Stimulated activated CD4-positive, alpha-beta T cell treated with anti-CD3 and anti-CD28 coated beads, Interleukin-1b, Interleukin-23, amount 100 ng/mL, for 24 hours (primary cell): ENCODE data around the gene KRTAP4-2.
"Not testable (repeated sequence)": the region's sequence is repeated elsewhere in the genome, so short reads cannot be mapped to it uniquely, and the experiment has no call there.

Source experiments
- DNase-seq, 4 experiments: peaks; one replicate each; pipeline ENCODE4 v3.0.0-alpha.2; 2020; ENCODE audit warnings: low read depth in 4 of 4, low spot score in 1 of 4

The KRTAP4-2 gene

DNA sequence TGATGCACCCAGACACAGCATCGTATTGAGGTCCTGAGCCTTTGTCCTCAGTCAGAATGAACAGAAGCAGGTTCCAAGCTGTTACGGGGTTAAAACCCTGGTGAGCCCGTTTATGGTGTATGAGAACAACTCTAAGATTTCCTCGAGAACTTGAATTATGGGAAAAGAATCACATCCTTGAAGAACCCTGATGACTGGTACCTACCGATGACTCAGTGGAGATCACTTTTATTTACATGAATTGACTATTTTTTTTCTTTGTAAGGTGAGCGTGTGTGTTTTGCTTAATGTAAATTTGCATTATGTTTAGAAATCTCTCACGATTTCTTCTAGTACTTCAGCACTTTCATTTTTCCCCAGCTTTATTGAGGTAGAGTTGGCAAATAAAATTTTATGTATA is 14.2 kb downstream of the KRTAP4-2 start:
- DNase-seq, result no peak

GRCh38 chr17:41160648-41161047 is 17.4 kb downstream of the KRTAP4-2 start, which contains the start of gene KRTAP4-4:
TSS of gene KRTAP4-4 (minus strand) at chr17:41160748. CDS start at chr17:41160691, 57 bp downstream.
- DNase-seq, result no peak

- not testable (repeated sequence) for DNase-seq
Measured at GRCh38 chr17:41160190-41160589, 17.8 kb downstream of the KRTAP4-2 start.

DNA sequence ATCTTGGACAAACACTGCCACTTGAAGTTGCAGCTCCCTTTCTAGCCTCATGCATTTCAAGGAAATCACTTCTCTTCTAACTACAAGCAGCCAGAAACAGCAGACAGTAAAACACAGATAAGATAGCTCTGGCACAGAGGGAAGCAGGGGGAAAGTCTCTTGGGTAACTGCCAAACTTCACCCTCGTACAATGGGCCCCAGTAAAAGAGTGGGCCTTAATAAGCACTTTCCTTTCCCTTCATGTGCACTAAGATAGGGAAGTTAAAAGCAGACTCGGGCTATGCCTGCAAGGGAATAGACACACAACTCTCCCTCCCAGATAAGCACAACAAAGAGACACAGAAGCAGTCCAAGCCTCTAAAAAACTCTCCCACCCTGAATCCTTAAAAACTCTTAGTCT is 24.2 kb downstream of the KRTAP4-2 start:
- DNase-seq, result no peak

GRCh38 chr17:41151525-41151924 is 26.5 kb downstream of the KRTAP4-2 start:
- no peak for DNase-seq

DNA sequence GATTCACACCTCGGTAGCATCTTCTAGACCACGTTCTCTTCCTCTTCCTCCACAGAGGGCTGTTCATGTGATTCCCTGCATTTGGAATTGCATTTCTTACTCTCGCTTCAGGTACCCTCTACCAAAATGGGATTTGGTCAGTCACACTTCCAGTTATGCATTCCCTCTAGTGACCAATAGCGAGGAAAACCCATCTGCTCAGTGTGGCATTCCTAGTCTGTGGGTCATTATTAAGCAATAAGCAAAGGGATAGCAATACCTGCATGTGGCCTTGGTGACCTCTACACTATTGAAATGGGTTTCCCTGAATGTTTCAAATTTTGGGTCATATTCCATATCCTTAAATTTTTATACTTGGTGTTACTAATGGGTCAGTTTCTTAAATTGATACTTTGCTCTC is 28.0 kb downstream of the KRTAP4-2 start:
- no peak for DNase-seq

DNA sequence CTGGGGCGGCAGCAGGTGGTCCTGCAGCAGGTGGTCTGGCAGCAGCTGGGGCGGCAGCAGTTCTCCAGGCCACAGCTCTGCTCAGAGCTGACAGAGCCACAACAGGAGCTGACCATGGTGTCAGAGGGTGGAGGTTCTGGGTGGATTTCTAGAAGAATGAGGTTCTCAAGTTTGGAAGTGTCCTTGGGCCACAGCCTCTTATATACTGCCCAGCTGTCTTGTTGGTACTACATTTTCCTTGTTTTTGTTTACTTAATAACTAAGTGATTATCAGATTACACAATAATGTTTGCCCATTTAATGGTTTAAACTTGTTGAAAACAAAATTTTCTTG is 28.4 kb downstream of the KRTAP4-2 start, which contains the start of gene KRTAP4-5:
KRTAP4-5 (minus strand) TSS at position 174 of the 334 bp plus-strand sequence; CDS start at position 116, 58 bp downstream.
- no peak for DNase-seq

DNA sequence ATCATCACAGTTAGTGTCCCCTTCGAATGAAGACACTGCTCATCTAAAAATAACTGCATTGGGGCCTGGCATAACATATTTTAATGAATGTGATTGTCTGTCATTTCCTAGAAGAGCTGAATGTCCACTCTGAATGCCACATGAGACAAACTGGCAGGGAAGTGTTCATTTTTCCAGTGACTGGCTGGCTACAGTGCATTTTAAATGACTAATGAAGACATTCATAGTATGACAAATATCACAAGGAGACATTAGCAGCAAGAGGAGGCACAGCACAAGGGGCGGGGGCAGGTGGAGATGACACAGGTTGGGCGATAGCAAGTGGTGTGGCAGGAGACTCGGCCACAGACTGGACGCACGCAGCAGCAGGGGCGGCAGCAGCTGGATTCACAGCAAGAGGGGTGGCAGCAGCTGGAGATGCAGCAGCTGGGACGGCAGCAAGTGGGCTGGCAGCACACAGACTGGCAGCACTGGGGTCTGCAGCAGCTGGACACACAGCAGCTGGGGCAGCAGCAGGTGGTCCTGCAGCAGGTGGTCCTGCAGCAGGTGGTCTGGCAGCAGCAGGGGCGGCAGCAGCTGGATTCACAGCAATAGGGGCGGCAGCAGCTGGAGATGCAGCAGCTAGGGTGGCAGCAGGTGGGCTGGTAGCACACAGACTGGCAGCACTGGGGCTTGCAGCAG is 28.9 kb downstream of the KRTAP4-2 start:
- not testable (repeated sequence) for DNase-seq

DNA sequence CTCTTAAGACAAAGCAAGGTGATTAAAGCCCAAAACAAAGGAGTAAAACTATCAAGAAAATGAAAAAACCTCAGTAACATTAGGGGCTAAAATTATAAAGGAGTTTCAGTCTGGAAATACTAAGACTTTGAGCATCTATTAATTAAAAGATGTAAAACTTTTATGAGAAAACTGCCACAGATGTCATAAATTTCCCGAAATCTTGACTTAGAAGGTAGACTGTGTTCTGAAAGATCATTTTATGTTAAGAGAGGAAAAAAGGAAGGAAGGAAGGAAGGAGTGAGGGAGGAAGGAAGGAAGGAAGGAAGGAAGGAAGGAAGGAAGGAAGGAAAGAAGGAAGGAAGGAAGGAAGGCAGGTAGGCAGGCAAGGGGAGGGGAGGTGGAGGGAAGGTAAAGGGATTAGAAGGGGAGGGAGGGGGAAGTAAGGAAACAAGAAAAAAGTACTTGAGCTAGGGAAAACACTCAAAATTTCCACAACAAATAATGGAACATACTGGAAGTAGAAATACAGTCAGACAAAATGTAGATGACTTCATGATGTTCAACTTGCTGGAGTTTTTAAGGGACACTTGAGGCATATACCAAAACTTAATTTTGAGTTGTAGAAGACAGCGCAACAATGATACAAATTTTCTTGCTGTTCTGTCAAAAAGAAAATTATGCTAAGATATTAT is 30.4 kb downstream of the KRTAP4-2 start:
- DNase-seq, result no peak

DNA sequence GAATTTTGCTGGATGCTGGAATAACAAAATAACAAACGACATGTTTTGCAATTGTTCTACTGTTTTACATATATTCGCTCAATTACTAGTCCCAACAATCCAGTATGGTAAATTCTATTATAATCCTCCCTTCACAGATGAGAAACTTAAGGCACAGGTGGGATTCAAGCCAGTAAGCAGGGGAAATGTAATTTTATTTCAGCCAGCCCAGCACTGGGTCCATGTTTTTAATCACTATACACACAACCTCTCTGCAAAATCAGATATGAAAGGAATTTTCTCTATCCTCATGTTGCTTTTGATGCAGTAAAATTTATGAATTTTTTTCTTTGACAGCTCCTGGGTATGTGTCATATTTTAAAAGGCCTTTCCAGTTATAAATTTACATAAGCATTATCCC is 32.8 kb downstream of the KRTAP4-2 start:
- no peak for DNase-seq

GRCh38 chr17:41144846-41145245 is 33.2 kb downstream of the KRTAP4-2 start:
- DNase-seq, result no peak

DNA sequence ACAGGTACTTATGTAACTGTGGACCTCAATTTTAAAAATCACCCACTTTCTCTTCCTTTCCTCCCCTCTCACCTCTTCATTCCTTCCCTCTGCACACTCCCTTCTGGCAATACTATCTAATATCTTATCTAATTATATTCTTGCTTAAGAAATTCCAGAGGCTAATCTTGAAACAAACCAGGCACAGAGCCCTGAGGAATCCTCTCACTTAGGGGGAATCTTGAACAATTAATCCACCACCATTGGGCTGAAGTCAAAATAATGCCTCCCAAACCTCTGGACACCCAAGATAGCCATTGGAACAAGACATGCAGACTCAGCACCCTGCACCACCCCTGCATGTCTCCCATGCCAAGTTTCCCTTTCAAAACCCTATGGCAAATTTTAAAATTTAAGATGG is 36.7 kb downstream of the KRTAP4-2 start:
- DNase-seq, result no peak

DNA sequence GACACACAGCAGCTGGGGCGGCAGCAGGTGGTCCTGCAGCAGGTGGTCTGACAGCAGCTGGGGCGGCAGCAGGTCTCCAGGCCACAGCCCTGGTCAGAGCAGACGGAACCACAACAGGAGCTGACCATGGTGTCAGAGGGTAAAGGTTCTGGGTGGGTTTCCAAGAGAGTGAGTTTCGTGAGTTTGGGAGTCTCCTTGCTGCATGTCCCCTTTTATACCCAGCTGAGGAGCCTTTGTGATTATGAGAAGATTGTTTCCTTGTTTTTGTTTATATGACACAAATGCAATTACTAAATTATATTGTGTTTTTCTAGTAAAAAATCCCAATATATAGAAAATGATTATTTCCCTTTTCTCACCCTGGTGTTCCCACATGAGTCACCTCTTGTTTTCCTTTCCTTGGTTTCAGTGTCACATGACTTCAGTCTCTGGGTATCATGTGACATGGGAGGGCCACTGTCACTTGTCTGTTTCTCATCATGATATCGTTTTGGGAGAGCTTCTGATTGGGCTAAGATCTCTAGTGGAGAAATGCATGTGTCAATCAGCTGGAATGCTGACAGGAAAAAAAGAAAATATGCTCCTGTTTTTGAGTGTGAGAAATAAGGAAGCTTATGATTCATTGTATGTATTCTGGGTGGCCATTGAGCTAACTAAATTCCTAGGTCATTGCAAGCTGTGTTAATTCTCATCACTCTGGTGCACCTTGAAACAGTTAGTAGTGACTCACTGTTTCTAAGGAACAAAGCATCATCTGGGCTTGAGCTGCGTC is 37.5 kb downstream of the KRTAP4-2 start, which contains the start of gene KRTAP4-6:
KRTAP4-6 (minus strand) TSS at position 185 of the 772 bp plus-strand sequence; CDS start at position 128, 57 bp downstream.
- no peak for DNase-seq

DNA sequence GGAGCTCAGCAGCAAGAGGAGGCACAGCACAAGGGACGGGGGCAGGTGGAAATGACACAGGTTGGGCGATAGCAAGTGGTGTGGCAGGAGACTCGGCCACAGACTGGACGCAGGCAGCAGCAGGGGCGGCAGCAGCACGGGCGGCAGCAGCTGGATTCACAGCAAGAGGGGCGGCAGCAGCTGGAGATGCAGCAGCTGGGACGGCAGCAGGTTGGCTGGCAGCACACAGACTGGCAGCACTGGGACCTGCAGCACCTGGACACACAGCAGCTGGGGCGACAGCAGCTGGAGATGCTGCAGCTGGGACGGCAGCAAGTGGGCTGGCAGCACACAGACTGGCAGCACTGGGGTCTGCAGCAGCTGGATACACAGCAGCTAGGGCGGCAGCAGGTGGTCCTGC is 38.2 kb downstream of the KRTAP4-2 start:
- DNase-seq, result not testable (repeated sequence)

DNA sequence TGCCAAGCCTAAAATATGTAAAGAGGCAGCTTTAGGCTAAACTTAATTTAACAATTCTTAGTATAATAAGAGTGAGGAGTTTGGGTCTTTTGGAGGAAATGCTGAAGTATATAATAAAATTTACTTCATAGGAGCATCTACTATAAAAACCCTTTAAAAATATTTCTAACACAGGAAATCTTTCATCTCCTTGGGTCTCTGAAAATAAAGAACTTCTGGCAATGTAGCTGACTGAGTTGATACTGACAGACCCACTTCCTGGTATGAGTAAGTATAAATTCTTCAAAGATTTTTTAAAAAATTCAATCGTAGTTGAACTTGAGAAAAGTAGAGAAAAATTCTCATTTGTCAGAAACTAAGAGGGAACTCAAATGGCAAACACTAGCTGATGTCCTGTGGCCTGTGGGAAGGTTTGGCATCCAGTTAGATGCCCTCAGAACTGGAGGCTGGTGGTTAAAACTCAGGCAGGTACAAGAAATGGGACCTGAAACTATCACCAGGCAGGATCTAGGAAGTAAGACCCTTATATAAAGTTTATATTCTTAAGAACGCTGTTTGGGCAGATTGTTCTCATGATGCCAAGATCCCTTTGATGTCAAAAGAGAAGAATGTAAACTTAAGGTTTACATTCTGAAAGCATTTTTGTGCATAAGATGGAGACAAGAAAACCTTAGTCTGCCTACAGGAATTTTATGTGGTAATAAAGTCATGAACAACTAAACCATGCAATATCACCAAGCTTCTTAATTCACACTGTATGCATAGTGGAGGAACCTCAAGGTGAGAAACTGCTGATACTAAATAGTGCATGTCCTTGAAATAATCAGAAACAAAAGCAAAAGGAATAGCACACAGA is 43.9 kb downstream of the KRTAP4-2 start:
- DNase-seq, result no peak

GRCh38 chr17:41131979-41132378 is 46.0 kb downstream of the KRTAP4-2 start:
- DNase-seq, result no peak
